Measurements from ENCODE around the gene CNR2.
"Not testable (repeated sequence)": the region's sequence is repeated elsewhere in the genome, so short reads cannot be mapped to it uniquely, and the experiment has no call there.

CNR2 gene

DNA sequence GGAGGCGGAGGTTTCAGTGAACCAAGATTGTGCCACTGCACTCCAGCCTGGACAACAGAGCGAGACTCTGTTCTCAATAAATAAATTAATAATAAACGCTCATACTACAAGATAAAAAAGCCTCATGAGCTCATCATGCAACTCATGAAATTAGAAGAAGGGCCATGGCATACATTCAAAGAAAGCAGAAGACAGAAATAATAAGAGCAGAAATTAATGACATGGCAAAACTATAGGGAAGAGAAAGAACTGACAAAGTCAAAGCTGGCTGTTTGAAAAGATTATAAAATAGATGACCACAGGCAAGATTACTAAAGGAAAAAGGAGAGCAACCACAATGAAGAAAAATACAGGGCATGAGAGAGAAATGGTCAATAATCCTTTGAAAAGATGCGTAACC lies 30.4 kb downstream of the CNR2 start:
- DNase-seq = no peak

GRCh38 chr1:23879809-23880208 lies 33.4 kb downstream of the CNR2 start:
- DNase-seq = no peak

- DNase-seq = no peak
These were observed 34.5 kb downstream of the CNR2 start for GRCh38 chr1:23878668-23879067.

DNA sequence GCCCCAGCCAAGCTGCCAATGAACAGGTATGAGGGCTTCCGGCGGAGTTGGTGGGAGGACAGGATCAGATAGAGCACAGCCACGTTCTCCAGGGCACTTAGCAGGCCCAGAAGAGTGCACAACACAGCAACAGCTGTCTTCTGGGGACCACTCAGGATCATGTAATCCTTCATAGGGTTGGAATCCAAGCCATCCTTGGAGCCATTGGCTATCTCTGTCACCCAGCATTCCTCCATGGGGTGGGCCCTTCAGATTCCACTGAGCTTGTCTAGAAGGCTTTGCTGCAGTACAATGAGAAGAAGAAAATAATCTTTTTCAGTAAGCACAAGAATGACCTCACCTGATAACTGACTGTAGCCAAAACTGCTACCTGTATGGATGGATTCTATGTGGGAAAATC lies 37.8 kb downstream of the CNR2 start:
- no peak for DNase-seq

DNA sequence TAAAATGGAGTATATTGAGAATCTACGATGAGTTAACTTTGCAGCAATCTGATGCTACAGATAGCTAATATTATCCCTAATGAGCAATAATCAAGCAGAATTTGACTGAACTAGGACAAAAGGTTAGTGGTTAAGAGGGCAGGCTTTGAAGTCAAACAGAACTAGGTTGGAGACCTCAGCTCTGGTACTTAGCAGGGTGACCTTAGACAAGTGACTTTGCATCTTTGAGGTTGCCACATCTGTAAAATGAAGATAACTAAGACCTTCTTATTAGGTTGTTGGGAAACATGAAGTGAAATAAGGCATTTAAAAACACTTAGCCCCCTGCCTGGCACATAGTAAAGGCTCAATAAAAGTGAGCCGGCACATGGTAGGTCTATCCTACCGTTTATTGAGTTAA lies 40.7 kb downstream of the CNR2 start:
- no peak for DNase-seq

DNA sequence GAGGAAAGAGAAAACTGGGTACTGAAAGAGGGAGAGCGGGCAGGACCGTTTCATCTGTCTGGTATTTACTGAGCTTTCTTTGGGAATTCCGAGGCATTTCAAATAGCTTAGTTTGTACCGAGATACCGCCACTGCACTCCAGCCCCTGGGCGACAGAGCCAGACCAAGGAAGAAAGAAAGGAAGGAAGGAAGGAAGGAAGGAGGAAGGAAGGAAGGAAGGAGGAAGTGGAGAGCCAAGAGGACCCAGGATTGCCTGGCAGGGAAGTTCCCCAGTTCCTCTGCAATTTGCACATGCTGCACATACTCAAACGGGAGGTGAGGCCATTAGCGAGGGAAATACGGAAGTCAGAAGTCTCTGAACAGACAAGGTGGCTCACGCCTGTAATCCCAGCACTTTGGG lies 44.1 kb downstream of the CNR2 start:
- DNase-seq = no peak

DNA sequence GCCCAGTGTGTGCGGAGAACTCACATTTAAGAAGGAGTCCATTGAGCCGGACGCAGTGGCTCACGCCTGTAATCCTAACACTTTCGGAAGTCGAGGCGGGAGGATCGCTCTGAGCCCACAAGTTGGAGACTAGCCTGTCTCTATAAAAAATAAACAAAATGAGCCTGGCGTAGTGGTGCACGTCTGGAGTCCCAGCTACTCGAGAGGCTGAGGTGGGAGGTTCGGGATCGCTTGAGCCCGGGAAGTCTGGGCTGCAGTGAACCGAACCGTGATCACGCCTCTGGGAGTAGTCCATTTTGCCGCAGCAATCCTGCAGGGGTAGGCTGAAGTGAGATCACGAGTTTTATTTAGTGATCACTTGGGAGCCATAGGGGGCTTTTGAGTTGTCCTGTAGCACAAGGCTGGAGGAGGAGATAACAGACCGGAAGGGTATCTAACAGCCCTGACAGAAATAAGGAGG lies 44.6 kb downstream of the CNR2 start:
- DNase-seq = no peak

- peak; percentile 95 for DNase-seq
These were observed 45.1 kb downstream of the CNR2 start, which contains the start of gene FUCA1 for GRCh38 chr1:23867895-23868556. FUCA1 (minus strand) TSS chr1:23868290; CDS start chr1:23868286, 4 bp downstream.

DNA sequence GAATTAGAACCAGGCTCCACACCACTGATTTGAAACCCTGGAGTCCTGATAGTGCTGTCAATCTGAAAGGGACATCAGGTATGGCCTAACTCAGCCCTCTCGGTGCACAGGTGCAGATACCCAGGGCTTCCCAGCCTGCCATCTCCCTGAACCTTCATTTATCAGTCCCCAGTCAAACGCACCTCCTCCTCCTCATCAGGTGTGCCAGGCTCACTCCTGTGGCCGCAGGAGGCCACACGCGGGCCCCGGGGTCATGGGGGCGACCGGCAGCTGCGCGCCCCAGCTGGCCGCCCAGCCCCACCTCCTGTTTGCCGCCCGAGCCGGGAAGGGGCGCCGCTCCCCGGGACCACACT lies 45.6 kb downstream of the CNR2 start:
- no peak for DNase-seq

DNA sequence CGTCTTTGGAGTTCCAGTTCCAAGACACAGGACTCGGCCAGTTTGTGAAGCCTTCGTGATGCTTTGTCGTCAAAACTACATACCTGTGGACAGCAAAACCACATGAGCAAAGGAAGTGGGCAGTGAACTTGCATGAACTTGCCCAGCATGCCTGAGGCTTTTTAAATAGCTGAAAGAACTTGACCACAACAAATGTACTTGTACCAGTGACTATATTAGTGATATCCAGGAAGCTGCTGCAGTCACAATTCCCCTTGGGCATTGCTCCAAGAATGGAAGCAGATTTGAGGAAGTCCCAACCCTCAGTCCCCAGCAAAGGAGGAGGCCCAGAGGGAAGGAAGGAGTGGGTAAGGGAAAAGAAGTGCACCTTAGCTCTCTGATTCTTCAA lies 47.6 kb downstream of the CNR2 start:
- DNase-seq = no peak

DNA sequence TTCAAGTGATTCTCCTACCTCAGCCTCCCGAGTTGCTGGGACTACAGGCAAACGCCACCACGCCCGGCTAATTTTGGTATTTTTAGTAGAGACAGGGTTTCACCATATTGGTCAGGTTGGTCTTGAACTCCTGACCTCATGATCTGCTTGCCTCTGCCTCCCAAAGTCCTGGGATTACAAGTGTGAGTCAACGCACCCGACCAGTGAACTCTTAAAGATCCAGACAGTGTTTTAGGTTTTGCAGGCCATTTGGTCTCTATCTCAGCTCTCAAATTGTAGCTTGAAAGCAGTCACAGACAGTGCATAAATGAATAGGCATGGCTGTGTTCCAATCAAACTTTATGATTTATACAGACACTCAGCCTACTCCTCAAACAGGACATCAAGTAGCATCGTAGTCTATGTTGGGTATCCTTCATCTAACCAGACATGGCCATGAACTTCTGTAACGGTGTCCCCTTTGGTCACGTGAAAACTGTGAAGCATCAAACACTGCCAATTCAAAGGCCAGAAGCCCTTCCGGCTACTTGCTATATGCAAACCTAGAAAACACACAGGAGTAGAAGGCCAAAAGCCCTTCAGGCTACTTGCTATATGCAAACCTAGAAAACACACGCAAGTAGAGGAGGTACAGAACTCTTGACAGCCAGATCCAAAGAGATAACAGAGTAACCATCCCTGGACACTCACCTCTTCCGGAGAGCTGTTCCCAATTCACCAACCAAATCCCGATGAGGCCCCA lies 48.2 kb downstream of the CNR2 start:
- DNase-seq = no peak

DNA sequence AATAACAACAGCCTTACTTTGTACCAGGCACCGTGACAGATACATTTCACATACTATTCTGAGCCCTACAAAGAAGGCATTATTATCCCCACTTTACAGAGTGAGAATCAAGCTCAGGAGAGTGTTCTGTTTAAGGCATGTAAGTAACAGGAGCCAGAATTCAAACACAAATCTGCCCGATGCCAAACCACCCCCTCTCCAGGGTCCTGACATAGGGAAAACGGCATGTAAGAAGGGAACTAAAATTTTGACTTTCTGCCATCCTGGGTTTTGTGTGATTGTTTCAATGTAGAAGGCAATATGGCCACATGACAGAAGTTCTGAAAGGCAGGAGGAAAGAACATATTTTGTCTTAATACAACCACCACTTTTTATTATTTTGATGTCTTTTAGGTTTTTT lies 50.5 kb downstream of the CNR2 start:
- DNase-seq = no peak

GRCh38 chr1:23854568-23854967 lies 58.6 kb downstream of the CNR2 start:
- DNase-seq = no peak

GRCh38 chr1:23853124-23853523 lies 60.0 kb downstream of the CNR2 start:
- DNase-seq = not testable (repeated sequence)

DNA sequence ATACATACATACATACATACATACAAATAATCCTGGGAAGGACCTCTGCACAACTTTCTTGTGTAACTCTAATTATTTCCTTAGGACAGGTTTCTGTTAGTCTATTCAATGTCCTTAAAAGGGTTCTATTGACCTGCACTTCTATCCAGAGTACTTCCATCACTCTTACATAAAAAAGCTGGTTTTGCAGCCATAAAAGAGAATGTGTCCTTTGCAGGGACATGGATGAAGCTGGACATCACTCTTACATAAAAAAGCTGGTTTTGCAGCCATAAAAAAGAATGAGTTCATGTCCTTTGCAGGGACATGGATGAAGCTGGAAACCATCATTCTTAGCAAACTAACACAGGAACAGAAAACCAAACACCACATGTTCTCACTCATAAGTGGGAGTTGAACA lies 61.8 kb downstream of the CNR2 start:
- not testable (repeated sequence) for DNase-seq

DNA sequence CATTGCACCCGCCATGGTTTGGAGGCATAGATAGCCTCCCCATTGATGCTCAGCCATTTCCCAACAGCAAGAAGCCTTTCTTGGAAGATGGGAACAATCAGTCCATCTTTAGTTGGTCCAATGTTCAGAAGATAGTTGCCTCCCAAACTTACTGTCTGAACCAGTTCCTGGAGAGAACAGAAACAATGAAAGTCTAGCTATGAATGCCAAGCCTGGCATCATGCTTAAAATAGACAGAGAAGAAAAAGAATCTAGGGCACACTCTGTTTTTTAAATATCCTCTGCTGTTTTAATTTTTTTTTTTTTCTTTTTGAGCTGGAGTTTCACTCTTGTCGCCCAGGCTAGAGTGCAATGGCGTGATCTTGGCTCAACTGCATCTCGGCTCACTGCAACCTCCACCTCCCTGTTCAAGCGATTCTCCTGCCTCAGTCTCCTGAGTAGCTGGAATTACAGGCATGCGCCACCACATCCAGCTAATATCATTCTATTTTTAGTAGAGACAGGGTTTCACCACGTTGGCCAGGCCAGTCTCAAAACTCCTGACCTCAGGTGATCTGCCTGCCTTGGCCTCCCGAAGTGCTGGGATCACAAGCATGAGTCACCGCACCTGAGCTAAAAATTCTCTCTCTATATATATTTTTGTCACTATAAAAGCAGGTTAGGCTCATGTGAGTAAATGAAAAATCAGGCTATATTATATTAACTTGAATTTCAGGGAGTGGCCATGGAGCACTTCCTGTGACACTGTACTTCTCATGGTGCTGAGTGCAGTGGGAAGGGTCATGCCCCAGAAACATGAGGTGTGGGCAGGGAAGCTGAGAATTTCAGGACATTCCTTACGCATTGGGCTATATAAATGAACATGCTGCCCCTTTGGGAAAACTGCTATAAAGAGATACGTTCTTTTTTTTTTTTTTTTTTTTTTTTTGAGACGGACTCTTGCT lies 64.2 kb downstream of the CNR2 start:
- DNase-seq = no peak

GRCh38 chr1:23847482-23848095 lies 65.6 kb downstream of the CNR2 start:
- DNase-seq = not testable (repeated sequence)

DNA sequence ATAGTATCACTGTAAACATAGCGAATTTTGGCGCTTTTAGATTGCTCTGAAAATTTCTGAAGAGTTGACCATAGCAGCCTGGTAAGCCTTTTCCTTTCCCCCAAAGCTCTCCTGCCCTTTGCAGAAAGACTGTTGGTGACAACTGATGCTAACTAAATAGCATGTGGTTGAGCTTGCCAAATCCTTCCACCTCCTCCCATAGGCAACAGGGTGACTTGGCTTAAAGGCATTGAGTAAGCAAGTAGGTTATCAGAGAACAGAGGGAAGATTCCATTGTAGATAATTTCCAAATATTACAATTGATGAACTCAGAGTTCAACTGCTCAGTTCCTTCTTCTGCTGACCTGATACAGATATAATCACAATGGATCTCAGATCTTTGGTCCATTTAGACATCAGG lies 68.0 kb downstream of the CNR2 start:
- DNase-seq = no peak

- DNase-seq = no peak
These were observed 69.5 kb downstream of the CNR2 start for GRCh38 chr1:23843644-23844043.

DNA sequence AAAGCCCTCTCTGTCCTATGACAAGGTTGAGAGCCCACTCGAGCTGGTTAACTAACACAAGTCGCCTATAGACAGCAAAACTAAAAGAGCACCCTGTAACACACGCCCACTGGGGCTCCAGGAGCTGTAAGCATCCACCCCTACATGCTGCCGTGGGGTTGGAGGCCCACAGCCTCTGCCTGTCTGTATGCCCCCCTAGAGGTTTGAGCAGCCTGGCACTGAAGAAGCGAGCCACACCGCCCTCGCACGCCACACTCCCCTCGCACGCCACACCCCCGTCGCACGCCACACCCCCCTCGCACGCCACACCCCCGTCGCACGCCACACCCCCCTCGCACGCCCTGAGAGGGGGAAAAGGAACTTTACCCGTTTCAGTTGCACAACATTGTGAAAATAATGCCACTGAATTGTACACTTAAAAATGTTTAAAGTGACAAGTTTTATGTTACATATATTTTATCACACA lies 74.7 kb downstream of the CNR2 start:
- DNase-seq = peak; percentile 68

- DNase-seq = no peak
These were observed 75.3 kb downstream of the CNR2 start for GRCh38 chr1:23837908-23838307.

DNA sequence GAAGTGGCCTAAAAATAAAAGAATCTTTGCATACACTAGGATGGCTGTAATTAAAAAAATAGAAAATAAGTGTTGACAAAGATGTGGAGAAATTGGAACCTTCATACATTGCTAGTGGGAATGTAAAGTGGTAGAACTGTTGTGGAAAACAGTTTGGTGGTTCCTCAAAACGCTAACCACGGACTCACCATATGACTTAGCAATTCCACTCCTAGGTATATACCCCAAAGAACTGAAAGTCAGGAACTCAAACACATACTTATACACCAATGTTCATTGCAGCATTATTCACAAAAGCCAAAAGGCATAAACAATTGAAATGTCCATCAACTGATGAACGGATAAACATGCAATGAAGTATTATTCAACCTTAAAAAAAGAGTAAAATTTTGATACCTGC lies 77.1 kb downstream of the CNR2 start:
- no peak for DNase-seq

DNA sequence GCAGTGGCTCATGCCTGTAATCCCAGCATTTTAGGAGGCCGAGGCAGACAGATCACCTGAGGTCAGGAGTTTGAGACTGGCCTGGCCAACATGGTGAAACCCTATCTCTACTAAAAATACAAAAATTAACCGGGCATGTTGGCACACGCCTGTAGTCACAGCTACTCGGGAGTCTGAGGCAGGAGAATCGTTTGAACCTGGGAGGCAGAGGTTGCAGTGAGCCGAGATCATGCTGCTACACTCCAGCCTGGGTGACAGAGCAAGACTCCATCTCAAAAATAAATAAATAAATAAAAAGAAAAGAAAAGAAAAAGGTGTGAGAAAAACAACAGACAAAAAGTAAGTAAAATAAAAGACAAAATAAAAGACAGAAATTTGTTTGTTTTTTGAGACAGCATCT lies 79.0 kb downstream of the CNR2 start:
- DNase-seq = not testable (repeated sequence)

All from activated effector memory CD4-positive, alpha-beta T cell treated with Interleukin-2 at 50 U/mL for 16 hours (primary cell).